HL-60 (cell line): Measurements from ENCODE around the gene CAVIN4.
A peak's percentile ranks its signal among the peaks of the same experiment; 100 is the strongest.

Experiments
- DNase-seq, 2 experiments: peaks; one replicate each; pipeline ENCODE4 v3.0.0-alpha.2; 2010 to 2020; ENCODE audit warnings: low read depth in 1 of 2, low spot score in 1 of 2
- H3K27ac ChIP-seq: fragments of 250-450 bp; sonication (Bioruptor Pico); replicated peaks from 2 replicates; pipeline ENCODE4 v1.5.1; 2020; ENCODE audit warnings: mild to moderate bottlenecking, moderate library complexity
- H3K27me3 ChIP-seq: fragments of 250-450 bp; sonication (Bioruptor Pico); 2 replicates; pipeline ENCODE4 v1.5.1; 2021; ENCODE audit warnings: mild to moderate bottlenecking, moderate library complexity; ENCODE audit not compliant: insufficient read depth, poor library complexity, severe bottlenecking
- H3K4me3 ChIP-seq: replicated peaks from 2 replicates; pipeline ENCODE4 v1.5.1; 2011; ENCODE audit warnings: mild to moderate bottlenecking, control low read depth, low read length; ENCODE audit not compliant: insufficient read depth
- GABPA ChIP-seq: IDR thresholded peaks from 2 replicates; pipeline ENCODE4 v1.6.1; 2012; ENCODE audit warnings: low read depth
- POLR2AphosphoS5 ChIP-seq: IDR thresholded peaks from 2 replicates; pipeline ENCODE4 v1.6.1; 2012; ENCODE audit warnings: low read depth
- SPI1 ChIP-seq: IDR thresholded peaks from 2 replicates; pipeline ENCODE4 v1.6.1; 2012; ENCODE audit warnings: low read depth, mild to moderate bottlenecking, borderline replicate concordance
- TF ChIP-seq, protein P1 (sequence below): IDR thresholded peaks from one replicate; pipeline ENCODE4 v1.5.1; 2011; ENCODE audit warnings: low read length, control low read depth, inconsistent platforms; ENCODE audit not compliant: insufficient read depth
- TF ChIP-seq, protein P2 (sequence below): IDR thresholded peaks from 2 replicates; pipeline ENCODE4 v1.6.1; 2012; ENCODE audit warnings: low read depth; ENCODE audit not compliant: insufficient replicate concordance

The CAVIN4 gene

DNA sequence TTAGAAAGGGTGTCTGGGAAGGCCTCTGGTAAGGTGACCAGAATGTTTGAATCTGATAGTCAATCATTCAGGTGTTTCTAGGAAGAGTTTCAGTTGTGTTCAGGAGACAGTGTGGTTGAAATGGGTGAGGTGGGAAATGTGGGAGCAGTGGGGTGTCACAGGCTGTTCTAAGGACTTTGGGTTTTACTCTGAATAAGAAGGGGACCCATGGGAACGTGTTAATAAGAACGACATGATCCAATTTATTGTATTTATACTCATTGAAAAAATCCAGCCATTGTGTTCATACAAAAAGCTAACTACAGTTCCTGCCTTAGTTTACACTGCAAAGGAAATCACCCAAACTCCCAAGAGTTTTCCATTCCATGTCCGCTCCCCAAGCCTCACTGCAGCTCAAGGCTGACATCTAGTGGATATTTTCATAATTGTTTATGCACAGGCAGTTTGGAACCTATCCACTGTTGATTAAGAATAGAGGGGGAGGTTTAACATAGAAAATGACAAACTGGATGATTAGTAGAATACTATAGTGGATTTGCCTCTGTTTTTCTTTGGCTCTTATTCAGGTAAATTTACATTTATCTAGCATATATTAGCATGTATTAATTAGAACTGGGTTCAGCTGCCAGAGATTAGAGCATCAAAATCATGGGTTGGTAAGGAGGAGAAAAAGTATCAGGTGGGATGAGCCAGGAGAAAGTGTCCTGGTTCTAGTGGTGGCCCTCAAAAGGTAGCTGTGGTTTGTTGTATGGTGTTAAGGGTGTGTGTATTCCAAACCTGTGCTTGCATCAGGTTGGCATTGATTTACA is 17.7 kb downstream of the CAVIN4 start:
- no peaks in the 10 kb centered on the region for H3K27me3 ChIP-seq
- TF ChIP-seq, protein P1, sequence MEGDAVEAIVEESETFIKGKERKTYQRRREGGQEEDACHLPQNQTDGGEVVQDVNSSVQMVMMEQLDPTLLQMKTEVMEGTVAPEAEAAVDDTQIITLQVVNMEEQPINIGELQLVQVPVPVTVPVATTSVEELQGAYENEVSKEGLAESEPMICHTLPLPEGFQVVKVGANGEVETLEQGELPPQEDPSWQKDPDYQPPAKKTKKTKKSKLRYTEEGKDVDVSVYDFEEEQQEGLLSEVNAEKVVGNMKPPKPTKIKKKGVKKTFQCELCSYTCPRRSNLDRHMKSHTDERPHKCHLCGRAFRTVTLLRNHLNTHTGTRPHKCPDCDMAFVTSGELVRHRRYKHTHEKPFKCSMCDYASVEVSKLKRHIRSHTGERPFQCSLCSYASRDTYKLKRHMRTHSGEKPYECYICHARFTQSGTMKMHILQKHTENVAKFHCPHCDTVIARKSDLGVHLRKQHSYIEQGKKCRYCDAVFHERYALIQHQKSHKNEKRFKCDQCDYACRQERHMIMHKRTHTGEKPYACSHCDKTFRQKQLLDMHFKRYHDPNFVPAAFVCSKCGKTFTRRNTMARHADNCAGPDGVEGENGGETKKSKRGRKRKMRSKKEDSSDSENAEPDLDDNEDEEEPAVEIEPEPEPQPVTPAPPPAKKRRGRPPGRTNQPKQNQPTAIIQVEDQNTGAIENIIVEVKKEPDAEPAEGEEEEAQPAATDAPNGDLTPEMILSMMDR: peak; percentile 50
- TF ChIP-seq, protein P2, sequence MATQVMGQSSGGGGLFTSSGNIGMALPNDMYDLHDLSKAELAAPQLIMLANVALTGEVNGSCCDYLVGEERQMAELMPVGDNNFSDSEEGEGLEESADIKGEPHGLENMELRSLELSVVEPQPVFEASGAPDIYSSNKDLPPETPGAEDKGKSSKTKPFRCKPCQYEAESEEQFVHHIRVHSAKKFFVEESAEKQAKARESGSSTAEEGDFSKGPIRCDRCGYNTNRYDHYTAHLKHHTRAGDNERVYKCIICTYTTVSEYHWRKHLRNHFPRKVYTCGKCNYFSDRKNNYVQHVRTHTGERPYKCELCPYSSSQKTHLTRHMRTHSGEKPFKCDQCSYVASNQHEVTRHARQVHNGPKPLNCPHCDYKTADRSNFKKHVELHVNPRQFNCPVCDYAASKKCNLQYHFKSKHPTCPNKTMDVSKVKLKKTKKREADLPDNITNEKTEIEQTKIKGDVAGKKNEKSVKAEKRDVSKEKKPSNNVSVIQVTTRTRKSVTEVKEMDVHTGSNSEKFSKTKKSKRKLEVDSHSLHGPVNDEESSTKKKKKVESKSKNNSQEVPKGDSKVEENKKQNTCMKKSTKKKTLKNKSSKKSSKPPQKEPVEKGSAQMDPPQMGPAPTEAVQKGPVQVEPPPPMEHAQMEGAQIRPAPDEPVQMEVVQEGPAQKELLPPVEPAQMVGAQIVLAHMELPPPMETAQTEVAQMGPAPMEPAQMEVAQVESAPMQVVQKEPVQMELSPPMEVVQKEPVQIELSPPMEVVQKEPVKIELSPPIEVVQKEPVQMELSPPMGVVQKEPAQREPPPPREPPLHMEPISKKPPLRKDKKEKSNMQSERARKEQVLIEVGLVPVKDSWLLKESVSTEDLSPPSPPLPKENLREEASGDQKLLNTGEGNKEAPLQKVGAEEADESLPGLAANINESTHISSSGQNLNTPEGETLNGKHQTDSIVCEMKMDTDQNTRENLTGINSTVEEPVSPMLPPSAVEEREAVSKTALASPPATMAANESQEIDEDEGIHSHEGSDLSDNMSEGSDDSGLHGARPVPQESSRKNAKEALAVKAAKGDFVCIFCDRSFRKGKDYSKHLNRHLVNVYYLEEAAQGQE: no peak
- H3K4me3 ChIP-seq: no peak overlapping the region
- peak in 1 of 2 experiments; percentile 39 for DNase-seq
- no peak overlapping the region for H3K27ac ChIP-seq

DNA sequence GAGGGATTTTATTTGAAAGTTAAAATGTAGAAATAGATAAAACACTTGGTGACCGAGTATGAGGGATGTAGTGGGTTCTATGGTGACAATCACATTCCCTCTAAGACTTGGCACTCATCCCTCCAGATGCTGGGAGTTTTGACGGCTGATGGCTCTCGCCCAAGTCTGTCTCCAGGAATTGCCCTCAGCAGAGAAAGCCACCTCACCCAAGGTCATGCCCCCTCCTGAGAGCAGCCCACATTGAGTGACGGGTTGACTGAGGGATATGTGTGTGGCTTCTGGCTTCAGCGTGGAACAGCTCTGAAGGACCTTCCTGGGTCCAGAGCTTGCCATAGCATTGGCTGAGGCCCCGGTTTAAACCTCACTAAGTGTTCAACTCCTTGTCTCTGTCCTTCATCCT is 19.4 kb downstream of the CAVIN4 start:
- H3K27ac ChIP-seq: no peak overlapping the region
- TF ChIP-seq GABPA (no peak), SPI1 (no peak), POLR2AphosphoS5 (no peak)
- TF ChIP-seq, protein P2: no peak
- TF ChIP-seq, protein P1: no peak
- H3K4me3 ChIP-seq: no peak overlapping the region
- no peaks in the 10 kb centered on the region for H3K27me3 ChIP-seq
- DNase-seq: no peak

DNA sequence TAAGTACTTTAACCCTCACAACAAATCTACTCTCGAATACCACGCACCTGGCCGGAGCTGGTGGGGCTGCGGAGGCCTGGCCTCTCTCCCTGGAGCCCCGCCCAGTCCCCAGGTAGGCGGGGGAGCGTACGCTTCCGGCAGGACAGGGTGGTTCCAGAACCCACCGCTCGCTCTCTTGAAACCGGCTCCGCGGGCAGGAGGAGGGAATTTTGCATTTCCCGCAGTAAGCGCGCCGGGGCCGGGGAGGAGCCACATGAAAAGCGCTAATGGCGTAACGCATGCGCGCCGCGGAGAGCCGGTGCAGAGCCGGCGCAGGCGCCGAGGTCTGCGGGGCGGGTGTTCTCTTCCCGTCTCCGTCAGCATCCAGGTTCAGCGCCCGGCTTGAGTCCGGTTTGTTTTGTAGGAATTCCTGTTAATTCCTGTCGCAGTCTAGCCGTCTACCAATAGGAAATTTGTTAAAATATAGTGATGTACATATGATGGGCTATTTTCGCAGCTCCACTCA is 20.8 kb downstream of the CAVIN4 start:
- DNase-seq: peak; percentile 51 to 73
- H3K27ac ChIP-seq: no peak overlapping the region
- no peaks in the 10 kb centered on the region for H3K27me3 ChIP-seq
- TF ChIP-seq POLR2AphosphoS5: no peak
- no peak for TF ChIP-seq SPI1
- TF ChIP-seq, protein P1: no peak
- no peak for TF ChIP-seq GABPA
- TF ChIP-seq, protein P2: no peak
- H3K4me3 ChIP-seq: peak overlapping the region; percentile 59
